Left lung (tissue), 10 donors: ENCODE data around the gene GNAL. TPM values are rescaled to one million over a fixed set of nuclear protein-coding genes. Genes with fewer than 3 reads are reported as not detected.
A peak's percentile ranks its signal among the peaks of the same experiment; 100 is the strongest.

Experiments
- ATAC-seq: fragments of 200-7000 bp; cut with Tn5 transposase; one replicate; pipeline ENCODE4 v1.9.1; 2020; ENCODE audit warnings: moderate library complexity
- DNase-seq, 4 donors: peaks; one replicate each; pipeline ENCODE4 v3.0.0-alpha.2; 2013 to 2020
- H3K27ac ChIP-seq, 2 donors: fragments of 200-600 bp; sonication (generic) in 1 of 2; one replicate each; pipeline versions ENCODE4 v1.5.0 to v1.8.0; 2020 to 2021
- H3K27me3 ChIP-seq, 2 donors: fragments of 200-600 bp; sonication (generic) in 1 of 2; one replicate each; pipeline versions ENCODE4 v1.5.0 to v1.8.0; 2020 to 2021
- H3K36me3 ChIP-seq, 2 donors: fragments of 200-600 bp; sonication (generic) in 1 of 2; one replicate each; pipeline versions ENCODE4 v1.5.0 to v1.8.0; 2020 to 2021
- H3K4me1 ChIP-seq, 2 donors: fragments of 200-600 bp; one replicate each; pipeline ENCODE4 v1.8.0; 2021
- H3K4me3 ChIP-seq, 2 donors: fragments of 200-600 bp; sonication (generic) in 1 of 2; one replicate each; pipeline versions ENCODE4 v1.5.0 to v1.8.0; 2020 to 2021; ENCODE audit warnings: mild to moderate bottlenecking in 1 of 2
- H3K9me3 ChIP-seq, 2 donors: fragments of 200-600 bp; sonication (generic) in 1 of 2; one replicate each; pipeline versions ENCODE4 v1.5.0 to v1.8.0; 2020 to 2021
- CTCF ChIP-seq, 2 donors: fragments of 200-600 bp; sonication (generic) in 1 of 2; IDR thresholded peaks; one replicate each; pipeline versions ENCODE4 v1.5.0 to v1.8.0; 2021; ENCODE audit warnings: antibody characterized with exemption in 2 of 2
- intact Hi-C, 2 donors: fragments of 100-400 bp; cut with DNase I; formaldehyde crosslinking; loops; one replicate each; pipeline versions ENCODE4 v1.11.2 to v1.14.2; 2022
- polyA plus RNA-seq, 6 donors: library from polyadenylated mRNA; unstranded; fragments of 120-200 nt; gene quantifications; one replicate each; pipeline ENCODE4 v1.2.1, GENCODE V29; 2013; ENCODE audit not compliant: insufficient read length in 6 of 6
- total RNA-seq, 2 donors: library from RNA; stranded (reverse); fragmentation: NEBNext Ultra II Directional; extraction: Animal tissue kit (Norgen Biotek cat#: 25700); gene quantifications; one replicate each; pipeline ENCODE4 v1.2.1, GENCODE V29; 2021
- donor health status: DM: no; HTN: yes; CAD: no.
- donor health status: DM: no; HTN: no; CAD: no.

GNAL gene
- total and polyA plus RNA-seq, 8 donors: 1.8 to 5.7 (median 2.8) TPM

DNA sequence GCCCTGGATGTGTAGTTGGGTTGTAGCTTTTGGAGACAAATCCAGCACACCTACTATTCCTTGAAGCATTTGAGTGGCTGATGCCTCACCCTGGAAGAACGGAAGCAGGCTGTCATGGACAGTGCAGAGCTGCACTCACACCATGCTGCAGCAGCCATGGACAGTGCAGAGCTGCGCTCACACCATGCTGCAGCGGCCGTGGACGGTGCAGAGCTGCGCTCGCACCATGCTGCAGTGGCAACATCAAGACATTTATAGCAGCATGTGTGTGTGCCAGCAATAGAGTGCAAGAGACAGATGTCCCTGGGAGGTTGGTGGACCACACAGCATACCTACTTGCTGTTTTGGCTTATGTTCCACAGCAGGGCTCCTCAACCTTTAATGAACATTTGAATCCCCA is 30.6 kb downstream of the GNAL start:
- H3K4me1 ChIP-seq: no peaks in the 10 kb centered on the region
- intact Hi-C loops: no loop called here
- ATAC-seq (no peak), DNase-seq (no peak)
- no peak overlapping the region for H3K4me3 ChIP-seq
- no peaks in the 10 kb centered on the region for H3K9me3 ChIP-seq
- no peaks in the 10 kb centered on the region for H3K36me3 ChIP-seq
- TF ChIP-seq CTCF (IDR thresholded peaks at IDR 0.05): no peak
- peaks cover 0 to 6% of the 10 kb centered on the region in 2 donors for H3K27me3 ChIP-seq
- no peak overlapping the region for H3K27ac ChIP-seq

GRCh38 chr18:11721720-11722119 is 32.7 kb downstream of the GNAL start:
- Histone ChIP-seq H3K27me3 (peaks cover 0 to 6% of the 10 kb centered on the region in 2 donors), H3K4me3 (no peak overlapping the region), H3K4me1 (no peaks in the 10 kb centered on the region), H3K36me3 (no peaks in the 10 kb centered on the region), H3K9me3 (no peaks in the 10 kb centered on the region), H3K27ac (no peak overlapping the region)
- DNase-seq (no peak), ATAC-seq (no peak)
- intact Hi-C loops: no loop called here
- no peak for TF ChIP-seq CTCF (IDR thresholded peaks at IDR 0.05)

- peaks cover 0 to under 1% of the 10 kb centered on the region in 2 donors for H3K27me3 ChIP-seq
- no peak for TF ChIP-seq CTCF (IDR thresholded peaks at IDR 0.05)
- H3K4me3 ChIP-seq: no peak overlapping the region
- no peaks in the 10 kb centered on the region for H3K36me3 ChIP-seq
- intact Hi-C loops: no loop called here
- H3K27ac ChIP-seq: no peak overlapping the region
- no peaks in the 10 kb centered on the region for H3K9me3 ChIP-seq
- no peaks in the 10 kb centered on the region for H3K4me1 ChIP-seq
- ATAC-seq (no peak), DNase-seq (no peak)
These were observed 35.7 kb downstream of the GNAL start for GRCh38 chr18:11724781-11725180.

DNA sequence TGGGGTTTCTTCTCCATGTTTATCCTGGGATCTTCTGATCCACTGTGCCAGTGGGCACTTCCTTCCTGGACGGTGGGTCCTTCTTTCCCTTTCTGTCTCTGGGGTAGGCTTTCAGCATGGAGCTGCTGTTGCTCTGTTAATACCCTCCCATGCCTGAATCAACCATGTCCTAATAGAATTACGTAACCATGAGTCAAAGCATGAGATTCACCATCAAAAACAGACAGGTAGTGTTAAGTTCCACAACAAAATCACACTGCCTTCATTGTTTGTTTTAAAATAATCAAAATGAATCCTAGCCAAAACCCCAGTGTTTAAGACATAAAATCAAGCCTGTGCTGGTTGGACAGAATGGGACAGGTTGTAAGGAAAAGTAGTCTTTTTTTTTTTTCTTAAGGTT is 37.5 kb downstream of the GNAL start:
- no peak overlapping the region for H3K4me3 ChIP-seq
- DNase-seq: no peak
- H3K27ac ChIP-seq: no peak overlapping the region
- ATAC-seq: no peak
- no peak for TF ChIP-seq CTCF (IDR thresholded peaks at IDR 0.05)
- H3K4me1 ChIP-seq: no peaks in the 10 kb centered on the region
- peaks cover 0 to 16% of the 10 kb centered on the region in 2 donors for H3K27me3 ChIP-seq
- H3K36me3 ChIP-seq: no peaks in the 10 kb centered on the region
- intact Hi-C loops: no loop called here
- H3K9me3 ChIP-seq: no peaks in the 10 kb centered on the region

DNA sequence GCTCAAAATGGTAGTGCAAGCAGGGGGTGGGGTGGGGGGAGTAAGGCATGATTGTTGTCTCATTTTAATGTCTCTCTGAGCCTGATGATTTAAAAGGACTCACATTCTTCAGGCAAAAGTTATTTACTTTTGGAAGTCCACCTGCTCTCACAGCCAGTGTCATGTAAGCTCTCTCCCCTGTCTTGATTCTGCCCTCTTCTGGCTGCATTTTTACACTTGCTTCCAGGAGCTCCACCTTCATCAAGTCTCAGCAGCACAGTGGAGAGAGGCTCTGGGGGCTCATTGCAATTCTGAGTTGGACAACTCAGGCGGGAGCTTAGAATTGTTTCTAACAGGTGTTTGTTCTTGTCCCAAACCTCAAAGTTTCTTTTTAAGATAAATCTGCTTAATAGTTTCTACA is 39.2 kb downstream of the GNAL start:
- Histone ChIP-seq H3K36me3 (no peaks in the 10 kb centered on the region), H3K4me1 (peaks cover 0 to 5% of the 10 kb centered on the region in 2 donors), H3K4me3 (no peak overlapping the region), H3K9me3 (no peaks in the 10 kb centered on the region), H3K27me3 (peaks cover 0 to 18% of the 10 kb centered on the region in 2 donors), H3K27ac (no peak overlapping the region)
- no peak for TF ChIP-seq CTCF (IDR thresholded peaks at IDR 0.05)
- intact Hi-C loops: no loop called here
- ATAC-seq: peak; percentile 59
- no peak for DNase-seq
